H9 (cell line): ENCODE data around the gene RPS6KA4. TPM values are rescaled to one million over a fixed set of nuclear protein-coding genes. Genes with fewer than 3 reads are reported as not detected.

ENCODE experiments used
- DNase-seq: peaks from one replicate; pipeline ENCODE4 v3.0.0-alpha.2; 2017
- H2AFZ ChIP-seq: one replicate; pipeline ENCODE4 v1.6.1; 2013; ENCODE audit warnings: mild to moderate bottlenecking, low read length, control low read depth, moderate library complexity
- H2AK5ac ChIP-seq: 2 replicates; pipeline ENCODE4 v1.6.1; 2013; ENCODE audit warnings: low read length, control low read depth, mixed read lengths; ENCODE audit not compliant: insufficient read length
- H2BK120ac ChIP-seq: one replicate; pipeline ENCODE4 v1.6.1; 2013; ENCODE audit warnings: low read depth, mild to moderate bottlenecking, low read length, control low read depth, inconsistent platforms; ENCODE audit not compliant: poor library complexity, severe bottlenecking
- H2BK12ac ChIP-seq: 2 replicates; pipeline ENCODE4 v1.6.1; 2013; ENCODE audit warnings: low read length, control low read depth, mixed read lengths, low read depth; ENCODE audit not compliant: insufficient read length
- H2BK15ac ChIP-seq: 2 replicates; pipeline ENCODE4 v1.6.1; 2013; ENCODE audit warnings: low read depth, low read length, control low read depth
- H2BK20ac ChIP-seq: one replicate; pipeline ENCODE4 v1.6.1; 2013; ENCODE audit warnings: low read depth, mild to moderate bottlenecking, low read length, control low read depth, inconsistent platforms; ENCODE audit not compliant: poor library complexity, severe bottlenecking
- H2BK5ac ChIP-seq: 2 replicates; pipeline ENCODE4 v1.6.1; 2013; ENCODE audit warnings: low read length, control low read depth, mixed read lengths; ENCODE audit not compliant: insufficient read length
- H3K14ac ChIP-seq: 2 replicates; pipeline ENCODE4 v1.6.1; 2013; ENCODE audit warnings: low read length, control low read depth; ENCODE audit not compliant: insufficient read depth
- H3K18ac ChIP-seq: 2 replicates; pipeline ENCODE4 v1.6.1; 2013; ENCODE audit warnings: low read depth, mild to moderate bottlenecking, mixed read lengths, low read length, control low read depth; ENCODE audit not compliant: insufficient read length
- H3K23ac ChIP-seq: 2 replicates; pipeline ENCODE4 v1.6.1; 2013; ENCODE audit warnings: low read length, control low read depth, mixed read lengths, low read depth; ENCODE audit not compliant: insufficient read length
- H3K23me2 ChIP-seq: 2 replicates; pipeline ENCODE4 v1.6.1; 2013; ENCODE audit warnings: low read depth, mild to moderate bottlenecking, mixed read lengths, low read length, control low read depth; ENCODE audit not compliant: insufficient read length, poor library complexity, severe bottlenecking
- H3K27ac ChIP-seq: 2 replicates; pipeline ENCODE4 v1.5.1; 2013; ENCODE audit warnings: low read length, control low read depth, mixed read lengths, low read depth; ENCODE audit not compliant: insufficient read length
- H3K27me3 ChIP-seq: 2 replicates; pipeline ENCODE4 v1.6.1; 2013; ENCODE audit warnings: low read length, control low read depth, inconsistent platforms; ENCODE audit not compliant: insufficient read depth
- H3K4ac ChIP-seq: 2 replicates; pipeline ENCODE4 v1.6.1; 2013; ENCODE audit warnings: low read depth, mild to moderate bottlenecking, control low read depth, inconsistent platforms, low read length, moderate library complexity
- H3K4me1 ChIP-seq: 2 replicates; pipeline ENCODE4 v1.6.1; 2013; ENCODE audit warnings: low read length, control low read depth, inconsistent platforms; ENCODE audit not compliant: insufficient read depth
- H3K4me2 ChIP-seq: 2 replicates; pipeline ENCODE4 v1.6.1; 2013; ENCODE audit warnings: low read length, control low read depth, mixed read lengths; ENCODE audit not compliant: insufficient read length, insufficient read depth
- H3K56ac ChIP-seq: 2 replicates; pipeline ENCODE4 v1.6.1; 2013; ENCODE audit warnings: low read depth, mild to moderate bottlenecking, mixed read lengths, low read length, control low read depth; ENCODE audit not compliant: insufficient read length
- H3K79me1 ChIP-seq: 2 replicates; pipeline ENCODE4 v1.6.1; 2013; ENCODE audit warnings: low read depth, mild to moderate bottlenecking, moderate library complexity, low read length, control low read depth, inconsistent platforms; ENCODE audit not compliant: insufficient read depth, poor library complexity, severe bottlenecking
- H3K79me2 ChIP-seq: 2 replicates; pipeline ENCODE4 v1.6.1; 2013; ENCODE audit warnings: low read length, control low read depth, inconsistent platforms; ENCODE audit not compliant: insufficient read depth
- H3K9ac ChIP-seq: 2 replicates; pipeline ENCODE4 v1.6.1; 2013; ENCODE audit warnings: low read length, control low read depth, mixed read lengths; ENCODE audit not compliant: insufficient read length; ENCODE audit errors: extremely low read depth
- H3K9me3 ChIP-seq: one replicate; pipeline ENCODE4 v1.6.1; 2013; ENCODE audit warnings: low read depth, low read length, inconsistent platforms; ENCODE audit not compliant: control insufficient read depth
- H3T11ph ChIP-seq: one replicate; pipeline ENCODE4 v1.6.1; 2013; ENCODE audit warnings: mild to moderate bottlenecking, low read length, control low read depth, inconsistent platforms
- H4K20me1 ChIP-seq: one replicate; pipeline ENCODE4 v1.6.1; 2013; ENCODE audit not compliant: control insufficient read depth, insufficient read length, insufficient read depth
- H4K5ac ChIP-seq: 2 replicates; pipeline ENCODE4 v1.6.1; 2013; ENCODE audit warnings: low read depth, mild to moderate bottlenecking, mixed read lengths, low read length, control low read depth; ENCODE audit not compliant: insufficient read length
- H4K8ac ChIP-seq: replicated peaks from 2 replicates; pipeline ENCODE4 v1.6.1; 2013; ENCODE audit warnings: low read length, control low read depth, mixed read lengths, low read depth; ENCODE audit not compliant: insufficient read length
- H4K91ac ChIP-seq: 2 replicates; pipeline ENCODE4 v1.6.1; 2013; ENCODE audit warnings: low read depth, mild to moderate bottlenecking, moderate library complexity, mixed read lengths, low read length, control low read depth; ENCODE audit not compliant: insufficient read length
- H3K27ac Mint-ChIP-seq, 3 experiments: 2 replicates in 2 of 3; 3 replicates in 1 of 3; pipeline ENCODE4 v1.8.0; 2020 to 2021; ENCODE audit warnings: mixed read lengths in 3 of 3, mild to moderate bottlenecking in 1 of 3, moderate library complexity in 1 of 3
- H3K27me3 Mint-ChIP-seq: 2 replicates; pipeline ENCODE4 v1.8.0; 2021; ENCODE audit warnings: low read depth, mild to moderate bottlenecking, moderate library complexity, mixed read lengths
- H3K36me3 Mint-ChIP-seq, 3 experiments: 2 replicates in 2 of 3; 3 replicates in 1 of 3; pipeline ENCODE4 v1.8.0; 2020 to 2021; ENCODE audit warnings: low read depth in 3 of 3, mixed read lengths in 3 of 3; ENCODE audit not compliant: insufficient read depth in 1 of 3
- H3K4me1 Mint-ChIP-seq, 2 experiments: 2 replicates each; pipeline ENCODE4 v1.8.0; 2020; ENCODE audit warnings: mixed read lengths in 2 of 2
- H3K4me3 Mint-ChIP-seq, 2 experiments: 2 replicates in 1 of 2; 3 replicates in 1 of 2; pipeline ENCODE4 v1.8.0; 2020 to 2021; ENCODE audit warnings: mild to moderate bottlenecking in 2 of 2, mixed read lengths in 2 of 2, moderate library complexity in 1 of 2
- H3K9me3 Mint-ChIP-seq, 2 experiments: 2 replicates in 1 of 2; 3 replicates in 1 of 2; pipeline ENCODE4 v1.8.0; 2020; ENCODE audit warnings: mild to moderate bottlenecking in 2 of 2, mixed read lengths in 2 of 2, moderate library complexity in 1 of 2
- WGBS: extraction: QIAGEN DNeasy Blood & Tissue Kit; methylation state at CpG from one replicate; pipeline ENCODE4 v1.1.7; 2013; ENCODE audit warnings: missing lambda C conversion rate, low lambda C conversion rate, mixed read lengths; ENCODE audit not compliant: insufficient read length; ENCODE audit errors: extremely low coverage; 5-methylcytosine and 5-hydroxymethylcytosine counted together
- total RNA-seq: library from RNA; stranded (reverse); gene quantifications from 2 replicates; pipeline ENCODE4 v1.2.1, GENCODE V29; 2021
- TF ChIP-seq, protein P1 (sequence below): fragments of 200-600 bp; sonication (generic); conservative IDR thresholded peaks from 3 replicates; pipeline ENCODE4 v1.8.0; 2021; ENCODE audit warnings: antibody characterized with exemption, mild to moderate bottlenecking

RPS6KA4 gene
- total RNA-seq, 1 experiment from 2014 or later: 10.8 TPM

DNA sequence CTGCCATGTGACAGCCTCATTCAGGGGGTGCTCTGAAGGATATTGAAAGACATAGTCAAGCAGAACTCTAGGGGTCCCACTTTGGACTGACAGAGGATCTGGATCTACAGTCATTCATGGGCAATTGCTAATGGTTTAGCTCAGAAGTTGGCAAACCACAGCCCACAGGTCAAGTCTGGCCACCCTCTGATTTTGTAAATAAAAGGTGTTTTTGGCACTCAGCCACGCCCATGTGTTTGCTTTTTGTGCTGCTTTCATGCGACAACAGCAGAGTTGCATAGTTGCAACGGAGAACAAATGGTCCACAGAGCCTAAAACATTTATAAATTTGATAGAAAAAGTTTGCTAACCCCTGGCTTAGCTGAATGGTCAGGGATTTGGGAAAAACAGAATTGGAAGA lies 41.7 kb downstream of the RPS6KA4 start:
- H3K4me1 ChIP-seq: no peaks in the 10 kb centered on the region; the same call in 1 of the 2 replicates
- no peaks in the 10 kb centered on the region for H3K79me1 ChIP-seq
- no peak overlapping the region for H2AFZ ChIP-seq
- H3K14ac ChIP-seq: no peak overlapping the region
- H3K4ac ChIP-seq: no peak overlapping the region
- no peak overlapping the region for H4K5ac ChIP-seq
- H3K79me2 ChIP-seq: no peaks in the 10 kb centered on the region
- Mint-ChIP-seq H3K27me3 (peaks cover 37% of the 10 kb centered on the region), H3K4me1 (peaks cover 18 to 19% of the 10 kb centered on the region in 2 experiments), H3K36me3 (peaks cover 0 to 6% (median 0%) of the 10 kb centered on the region in 3 experiments; a peak in 4 of 7 replicates), H3K9me3 (peaks cover 4 to 11% of the 10 kb centered on the region in 2 experiments; a peak in 4 of 5 replicates), H3K4me3 (no peak overlapping the region), H3K27ac (no peak overlapping the region)
- no peaks in the 10 kb centered on the region for H3K23me2 ChIP-seq
- no peak overlapping the region for H3K4me2 ChIP-seq
- H3T11ph ChIP-seq: no peak overlapping the region
- no CpG with 5 or more reads among the region's 3 CpGs for WGBS
- no peak overlapping the region for H3K18ac ChIP-seq
- H2BK20ac ChIP-seq: no peak overlapping the region
- TF ChIP-seq, protein P1, sequence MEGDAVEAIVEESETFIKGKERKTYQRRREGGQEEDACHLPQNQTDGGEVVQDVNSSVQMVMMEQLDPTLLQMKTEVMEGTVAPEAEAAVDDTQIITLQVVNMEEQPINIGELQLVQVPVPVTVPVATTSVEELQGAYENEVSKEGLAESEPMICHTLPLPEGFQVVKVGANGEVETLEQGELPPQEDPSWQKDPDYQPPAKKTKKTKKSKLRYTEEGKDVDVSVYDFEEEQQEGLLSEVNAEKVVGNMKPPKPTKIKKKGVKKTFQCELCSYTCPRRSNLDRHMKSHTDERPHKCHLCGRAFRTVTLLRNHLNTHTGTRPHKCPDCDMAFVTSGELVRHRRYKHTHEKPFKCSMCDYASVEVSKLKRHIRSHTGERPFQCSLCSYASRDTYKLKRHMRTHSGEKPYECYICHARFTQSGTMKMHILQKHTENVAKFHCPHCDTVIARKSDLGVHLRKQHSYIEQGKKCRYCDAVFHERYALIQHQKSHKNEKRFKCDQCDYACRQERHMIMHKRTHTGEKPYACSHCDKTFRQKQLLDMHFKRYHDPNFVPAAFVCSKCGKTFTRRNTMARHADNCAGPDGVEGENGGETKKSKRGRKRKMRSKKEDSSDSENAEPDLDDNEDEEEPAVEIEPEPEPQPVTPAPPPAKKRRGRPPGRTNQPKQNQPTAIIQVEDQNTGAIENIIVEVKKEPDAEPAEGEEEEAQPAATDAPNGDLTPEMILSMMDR: no peak
- no peaks in the 10 kb centered on the region for H3K27me3 ChIP-seq
- no peak overlapping the region for H4K8ac ChIP-seq
- peaks cover 3% of the 10 kb centered on the region for H4K20me1 ChIP-seq
- no peak overlapping the region for H2BK12ac ChIP-seq
- no peak overlapping the region for H3K56ac ChIP-seq
- DNase-seq: no peak
- H2BK15ac ChIP-seq: no peak overlapping the region
- no peak overlapping the region for H2BK5ac ChIP-seq
- no peak overlapping the region for H2AK5ac ChIP-seq
- H4K91ac ChIP-seq: no peak overlapping the region
- H3K9me3 ChIP-seq: no peaks in the 10 kb centered on the region
- no peak overlapping the region for H3K23ac ChIP-seq
- H3K27ac ChIP-seq: no peak overlapping the region
- no peak overlapping the region for H3K9ac ChIP-seq
- H2BK120ac ChIP-seq: no peak overlapping the region
